Measurements from ENCODE around the gene PALM2AKAP2. TPM values are rescaled to one million over a fixed set of nuclear protein-coding genes. Genes with fewer than 3 reads are reported as not detected.

The PALM2AKAP2 gene
- total and polyA plus RNA-seq, 9 of the 15 experiments (the other 6 are each of a cell fraction or from before 2014, with no cell fraction given) = not detected

DNA sequence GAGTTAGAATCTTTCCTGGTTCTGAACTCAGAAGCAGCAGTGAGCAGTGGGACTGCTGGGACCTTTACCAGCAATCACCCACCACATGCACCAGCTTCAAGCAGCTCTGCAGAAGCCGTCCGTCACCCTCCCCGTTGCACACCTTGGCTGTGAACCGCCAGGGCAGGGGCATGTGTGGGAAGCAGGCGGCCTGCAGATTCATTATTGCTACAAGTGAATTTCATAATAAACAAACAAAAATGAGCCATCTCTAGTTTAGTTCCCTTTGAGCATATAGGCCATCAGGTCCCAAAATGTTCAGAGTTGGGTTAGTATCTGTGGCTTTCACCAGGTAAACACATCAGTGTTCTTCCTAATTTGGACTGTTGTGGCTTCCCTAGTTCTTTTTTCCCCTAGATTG, 17.5 kb downstream of the PALM2AKAP2 start (continued):
- TF ChIP-seq BHLHE40 (IDR thresholded peaks at IDR 0.05; ENCODE audit: low read length) (no peak), USF1 (CRISPR knock-in tag; IDR thresholded peaks at IDR 0.05) (no peak), RCOR1 (IDR thresholded peaks at IDR 0.05; ENCODE audit: borderline replicate concordance in 1 of 2, low read depth in 2 of 2, low read length in 2 of 2) (no peak), BRF1 (IDR thresholded peaks at IDR 0.05; ENCODE audit: borderline replicate concordance, extremely low read depth, insufficient read length) (no peak), MBD1 (CRISPR knock-in tag; IDR thresholded peaks at IDR 0.05) (no peak), PHTF2 (CRISPR knock-in tag; IDR thresholded peaks at IDR 0.05) (no peak), POU5F1 (IDR thresholded peaks at IDR 0.05; ENCODE audit: borderline replicate concordance, low read depth, low read length, partially characterized antibody) (no peak), ZNF431 (CRISPR knock-in tag; IDR thresholded peaks at IDR 0.05) (no peak)

GRCh38 chr9:109799141-109799540, 19.1 kb downstream of the PALM2AKAP2 start:
- H4K20me1 ChIP-seq (replicated peaks; ENCODE audit: control insufficient read depth, insufficient read depth, low read length) = no peaks in the 10 kb centered on the region
- ChIA-PET CTCF (ENCODE audit: low intra/inter-chr PET ratio) (no interaction called here), POLR2A (no interaction called here)
- no peak for TF ChIP-seq HMGN3 (IDR thresholded peaks at IDR 0.05; ENCODE audit: borderline replicate concordance, extremely low read depth, insufficient read length, low read depth, low read length)
- no peak for TF ChIP-seq SMAD4 (CRISPR knock-in tag; conservative IDR thresholded peaks at IDR 0.05)
- no peak for TF ChIP-seq USF2 (CRISPR knock-in tag; IDR thresholded peaks at IDR 0.05)
- no peak for TF ChIP-seq EP300 (IDR thresholded peaks at IDR 0.05; ENCODE audit: low read length)
- TF ChIP-seq ARID4B (CRISPR knock-in tag; IDR thresholded peaks at IDR 0.05) = no peak
- no peak for TF ChIP-seq TEAD2 (tag; IDR thresholded peaks at IDR 0.05)

More at GRCh38 chr9:109799141-109799540, 19.1 kb downstream of the PALM2AKAP2 start:
- ATAC-seq = no peak
- H3K9me3 ChIP-seq (replicated peaks; ENCODE audit: control insufficient read depth, insufficient read depth, low read depth, low read length) = no peaks in the 10 kb centered on the region
- no peak overlapping the region for H3K4me2 ChIP-seq (ENCODE audit: insufficient read depth, low read length)
- no peak overlapping the region for H3K4me3 ChIP-seq
- WGBS (ENCODE audit: insufficient coverage, low coverage, missing lambda C conversion rate) = 0% methylated on average over 3 of the region's 3 CpGs
- H3K4me1 ChIP-seq (replicated peaks in 1 of 2; ENCODE audit: control insufficient read depth in 2 of 2, insufficient read depth in 2 of 2, low read length in 2 of 2) = no peaks in the 10 kb centered on the region
- no peaks in the 10 kb centered on the region for H3K79me2 ChIP-seq (ENCODE audit: control insufficient read depth, insufficient read depth, low read length)
- in situ Hi-C loops (cut with MboI) = no loop called here
- no peak overlapping the region for H3K27ac ChIP-seq (ENCODE audit: extremely low read depth, low read depth, low read length)
- intact Hi-C loops (cut with micrococcal nuclease) = no loop called here
- no peak for DNase-seq (ENCODE audit: extremely low read depth in 1 of 4, low spot score in 3 of 4)
- FAIRE-seq = no peak
- H3K9ac ChIP-seq (ENCODE audit: insufficient read depth in 1 of 2, low read depth in 2 of 2, low read length in 2 of 2) = no peak overlapping the region
- H2AFZ ChIP-seq (ENCODE audit: low read depth, low read length) = no peak overlapping the region
- no TSS peak for BruUV-seq (replicated peaks)
- H3K36me3 ChIP-seq (ENCODE audit: control insufficient read depth, insufficient read depth, low read length) = no peaks in the 10 kb centered on the region
- H3K9me1 ChIP-seq (ENCODE audit: control insufficient read depth, insufficient read depth, low read length) = no peaks in the 10 kb centered on the region
- no peaks in the 10 kb centered on the region for H3K27me3 ChIP-seq (ENCODE audit: control insufficient read depth in 2 of 2, insufficient read depth in 2 of 2, low read length in 2 of 2)

All from K562 (cell line).